ENCODE measurements around the gene VMP1. TPM values are rescaled to one million over a fixed set of nuclear protein-coding genes. Genes with fewer than 3 reads are reported as not detected.
A peak's percentile ranks its signal among the peaks of the same experiment; 100 is the strongest.

Gene VMP1
- polyA plus RNA-seq, 4 donors = 62.1 to 178 (median 97.2) TPM

DNA sequence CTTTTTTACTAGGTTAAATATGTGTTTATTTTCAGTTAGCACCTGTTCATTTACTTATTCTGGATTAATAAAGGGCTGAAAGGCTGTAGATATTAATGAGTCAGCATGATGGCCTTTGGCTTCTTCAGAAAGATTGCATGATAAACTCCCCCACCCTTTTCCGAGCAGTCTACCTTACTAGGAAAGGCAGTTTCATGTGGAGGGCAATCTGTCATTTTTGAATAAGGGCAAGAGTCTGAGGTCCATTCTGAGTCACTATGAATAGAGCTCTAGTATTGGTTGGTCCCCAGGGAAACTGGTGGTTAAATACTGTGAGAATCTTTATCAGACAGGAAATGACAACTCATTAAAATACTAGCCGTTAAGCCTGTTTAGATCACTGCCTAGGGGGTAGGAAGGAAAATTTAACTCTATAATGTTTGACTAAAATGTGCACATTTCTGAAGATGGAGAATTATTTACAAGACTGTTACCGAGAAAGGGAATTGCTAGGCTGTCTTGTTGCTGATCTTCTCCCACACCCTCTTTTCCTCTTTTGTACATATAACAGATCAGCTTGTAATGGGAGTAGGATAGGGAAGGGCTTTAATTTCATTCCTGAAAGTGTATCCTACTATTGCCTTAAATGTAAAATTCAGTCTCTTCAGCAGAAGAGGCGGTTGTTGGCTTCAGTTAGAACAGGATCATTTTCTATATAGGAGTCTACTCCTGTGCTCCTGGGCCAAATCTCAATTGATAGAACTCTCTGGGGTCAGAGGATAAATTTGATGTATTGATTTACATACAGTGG is 122.0 kb downstream of the VMP1 start:
- Histone ChIP-seq H3K4me1 (ENCODE audit: control insufficient read depth in 3 of 3, insufficient read depth in 2 of 3, low read depth in 1 of 3, low read length in 2 of 3) (peaks cover 2 to 50% (median 14%) of the 10 kb centered on the region in 3 donors), H3K27ac (ENCODE audit: low read depth in 1 of 3, low read length in 2 of 3) (peak overlapping the region; percentile 73 to 98 (median 94)), H3K27me3 (ENCODE audit: control insufficient read depth in 3 of 3, insufficient read depth in 3 of 3, low read length in 3 of 3) (no peaks in the 10 kb centered on the region), H3K9me3 (ENCODE audit: control insufficient read depth in 2 of 2, insufficient read depth in 1 of 2, low read depth in 1 of 2, low read length in 1 of 2) (no peaks in the 10 kb centered on the region), H3K4me3 (ENCODE audit: low read depth in 1 of 3, low read length in 3 of 3) (peak overlapping the region in 1 of 3 donors; percentile 9), H3K36me3 (ENCODE audit: control insufficient read depth in 3 of 3, insufficient read depth in 2 of 3, low read depth in 1 of 3, low read length in 3 of 3) (peaks cover 0 to 10% (median 2%) of the 10 kb centered on the region in 3 donors)
- WGBS, 3 donors = 4 to 7% (median 4%) methylated on average over 4 of the region's 4 CpGs
- DNase-seq = peak; percentile 95 to 99
- peak; percentile 64 for FAIRE-seq

DNA sequence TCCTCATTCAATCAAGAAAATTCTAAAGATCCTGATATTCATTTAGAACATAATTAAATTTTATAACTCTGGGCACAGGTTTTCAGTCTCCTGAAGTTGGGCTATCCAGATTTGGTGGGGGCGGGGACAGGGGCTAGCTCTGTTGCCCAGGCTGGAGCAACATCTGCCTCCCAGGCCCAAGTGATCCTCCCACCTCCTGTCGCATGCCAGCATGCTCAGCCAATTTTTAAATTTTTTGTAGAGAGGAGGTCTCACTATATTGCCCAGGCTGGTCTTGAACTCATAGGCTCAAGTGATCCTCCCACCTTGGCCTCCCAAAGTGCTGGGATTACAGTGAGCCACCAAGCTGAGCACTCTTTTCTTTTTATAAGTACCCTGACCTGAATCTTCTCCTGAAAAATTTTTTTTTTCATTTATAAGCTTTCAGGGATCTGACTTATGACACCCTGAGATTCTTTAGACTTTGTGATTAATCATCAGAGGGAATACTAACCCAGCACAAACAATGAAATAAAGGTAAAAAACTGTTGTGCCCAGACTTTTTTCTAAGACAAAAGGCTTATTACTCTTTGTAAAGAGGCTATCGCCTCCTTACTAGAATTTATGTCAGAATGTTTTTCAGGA is 122.7 kb downstream of the VMP1 start:
- DNase-seq (no peak), FAIRE-seq (no peak)
- H3K36me3 ChIP-seq (ENCODE audit: control insufficient read depth in 3 of 3, insufficient read depth in 2 of 3, low read depth in 1 of 3, low read length in 3 of 3) = peaks cover 0 to 15% (median 2%) of the 10 kb centered on the region in 3 donors
- peak overlapping the region; percentile 73 to 98 (median 94) for H3K27ac ChIP-seq (ENCODE audit: low read depth in 1 of 3, low read length in 2 of 3)
- no peaks in the 10 kb centered on the region for H3K9me3 ChIP-seq (ENCODE audit: control insufficient read depth in 2 of 2, insufficient read depth in 1 of 2, low read depth in 1 of 2, low read length in 1 of 2)
- H3K4me3 ChIP-seq (ENCODE audit: low read depth in 1 of 3, low read length in 3 of 3) = no peak overlapping the region
- no peaks in the 10 kb centered on the region for H3K27me3 ChIP-seq (ENCODE audit: control insufficient read depth in 3 of 3, insufficient read depth in 3 of 3, low read length in 3 of 3)
- 40 to 56% (median 44%) methylated on average over 3 of the region's 3 CpGs for WGBS, 3 donors
- peaks cover 2 to 52% (median 14%) of the 10 kb centered on the region in 3 donors for H3K4me1 ChIP-seq (ENCODE audit: control insufficient read depth in 3 of 3, insufficient read depth in 2 of 3, low read depth in 1 of 3, low read length in 2 of 3)

DNA sequence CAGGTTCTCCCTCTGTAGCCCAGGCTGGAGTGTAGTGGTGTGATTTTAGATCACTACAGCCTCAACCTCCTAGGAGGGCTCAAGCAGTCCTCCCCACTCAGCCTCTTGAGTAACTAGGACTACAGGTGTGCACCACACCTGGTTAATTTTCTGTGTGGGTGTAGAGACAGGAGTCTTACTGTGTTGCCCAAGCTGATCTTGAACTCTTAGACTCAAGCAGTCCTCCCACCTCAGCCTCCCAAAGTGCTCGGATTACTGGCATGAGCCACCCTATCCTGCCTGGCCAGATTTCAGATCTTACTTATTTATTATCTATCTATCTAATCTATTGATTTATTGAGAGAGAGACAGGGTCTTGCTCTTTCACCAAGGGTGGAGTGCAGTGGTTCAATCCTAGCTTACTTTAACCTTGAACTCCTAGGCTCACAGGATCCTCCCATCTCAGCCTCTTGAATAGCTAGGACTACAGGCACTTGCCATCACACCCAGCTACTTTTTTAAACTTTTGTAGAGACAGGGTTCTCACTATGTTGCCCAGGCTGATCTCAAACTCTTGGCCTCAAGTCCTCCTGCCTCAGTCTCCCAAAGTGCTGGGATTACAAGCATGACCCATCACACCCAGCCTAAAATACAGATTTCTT is 123.5 kb downstream of the VMP1 start:
- no peaks in the 10 kb centered on the region for H3K27me3 ChIP-seq (ENCODE audit: control insufficient read depth in 3 of 3, insufficient read depth in 3 of 3, low read length in 3 of 3)
- no peaks in the 10 kb centered on the region for H3K9me3 ChIP-seq (ENCODE audit: control insufficient read depth in 2 of 2, insufficient read depth in 1 of 2, low read depth in 1 of 2, low read length in 1 of 2)
- peak overlapping the region; percentile 53 to 94 (median 89) for H3K27ac ChIP-seq (ENCODE audit: low read depth in 1 of 3, low read length in 2 of 3)
- DNase-seq (peak; percentile 32 to 36), FAIRE-seq (no peak)
- WGBS, 3 donors = 11 to 67% (median 39%) methylated on average over 1 of the region's 1 CpG
- H3K4me3 ChIP-seq (ENCODE audit: low read depth in 1 of 3, low read length in 3 of 3) = no peak overlapping the region
- H3K4me1 ChIP-seq (ENCODE audit: control insufficient read depth in 3 of 3, insufficient read depth in 2 of 3, low read depth in 1 of 3, low read length in 2 of 3) = peaks cover 2 to 55% (median 14%) of the 10 kb centered on the region in 3 donors
- H3K36me3 ChIP-seq (ENCODE audit: control insufficient read depth in 3 of 3, insufficient read depth in 2 of 3, low read depth in 1 of 3, low read length in 3 of 3) = peaks cover 0 to 15% (median 2%) of the 10 kb centered on the region in 3 donors

DNA sequence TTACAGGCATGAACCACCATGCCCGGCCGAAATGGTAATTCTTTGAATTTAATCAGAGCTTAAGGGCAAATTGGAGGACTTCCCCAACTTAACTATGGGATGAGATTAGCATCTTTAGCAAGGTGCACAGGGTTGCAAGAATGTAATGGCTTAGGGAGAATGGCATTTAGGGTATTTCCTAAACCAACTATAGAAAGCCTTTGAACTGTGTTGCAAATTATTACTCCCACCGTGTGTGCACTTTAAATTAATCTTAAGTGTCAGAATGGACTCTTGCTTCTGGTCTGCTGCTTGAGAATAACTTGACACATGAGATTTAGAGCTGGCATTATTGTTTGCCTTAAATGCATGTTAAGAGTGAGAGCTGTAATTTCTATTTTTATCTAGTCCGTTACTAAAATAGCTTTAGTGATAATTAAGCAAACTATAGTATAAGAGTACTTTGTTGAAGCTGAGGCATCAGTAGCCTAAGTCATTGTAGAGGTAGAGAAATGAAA is 125.5 kb downstream of the VMP1 start:
- Histone ChIP-seq H3K27ac (ENCODE audit: low read depth in 1 of 3, low read length in 2 of 3) (peak overlapping the region in 1 of 3 donors; percentile 16), H3K4me1 (ENCODE audit: control insufficient read depth in 3 of 3, insufficient read depth in 2 of 3, low read depth in 1 of 3, low read length in 2 of 3) (peaks cover 5 to 57% (median 12%) of the 10 kb centered on the region in 3 donors), H3K36me3 (ENCODE audit: control insufficient read depth in 3 of 3, insufficient read depth in 2 of 3, low read depth in 1 of 3, low read length in 3 of 3) (peaks cover 0 to 15% (median 2%) of the 10 kb centered on the region in 3 donors), H3K27me3 (ENCODE audit: control insufficient read depth in 3 of 3, insufficient read depth in 3 of 3, low read length in 3 of 3) (no peaks in the 10 kb centered on the region), H3K4me3 (ENCODE audit: low read depth in 1 of 3, low read length in 3 of 3) (no peak overlapping the region), H3K9me3 (ENCODE audit: control insufficient read depth in 2 of 2, insufficient read depth in 1 of 2, low read depth in 1 of 2, low read length in 1 of 2) (no peaks in the 10 kb centered on the region)
- WGBS, 3 donors = 60 to 62% (median 60%) methylated on average over 4 of the region's 4 CpGs
- no peak for FAIRE-seq
- DNase-seq = no peak

DNA sequence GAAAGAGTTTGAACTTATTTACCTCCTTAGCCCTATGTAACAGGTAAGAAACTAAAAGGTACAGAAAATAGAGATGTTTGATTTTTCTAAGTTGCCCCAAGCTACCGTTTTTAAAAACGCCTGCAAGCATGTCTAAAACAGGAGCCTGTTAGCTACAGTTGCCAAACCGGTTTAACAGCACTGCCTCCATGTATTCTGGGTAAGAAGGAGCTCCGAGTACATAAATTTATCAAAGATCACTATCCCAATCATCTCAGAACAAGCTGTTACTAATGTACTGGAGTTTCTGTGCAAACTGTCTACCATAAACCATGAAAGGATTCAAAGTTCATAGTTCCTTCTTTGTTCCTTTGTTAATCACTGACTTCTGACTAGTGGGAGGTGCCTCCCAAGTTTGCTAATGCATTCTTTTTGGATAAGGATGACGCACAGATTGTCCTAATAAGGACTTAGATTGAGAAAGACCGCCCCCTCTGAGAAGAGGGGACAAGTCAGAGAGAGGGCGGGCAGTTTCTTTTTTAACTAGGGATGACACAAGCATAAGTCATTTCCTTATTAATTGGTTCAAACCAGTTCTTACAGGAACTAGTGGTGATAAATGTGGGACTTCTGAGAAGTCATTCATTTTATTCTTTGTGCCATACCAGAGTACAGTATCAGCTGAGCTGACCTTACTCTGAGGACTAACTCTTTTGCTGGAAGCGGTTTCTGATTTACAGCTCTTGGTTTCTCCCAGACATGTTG is 130.0 kb downstream of the VMP1 start:
- DNase-seq (peak; percentile 97 to 100), FAIRE-seq (peak; percentile 30)
- Histone ChIP-seq H3K9me3 (ENCODE audit: control insufficient read depth in 2 of 2, insufficient read depth in 1 of 2, low read depth in 1 of 2, low read length in 1 of 2) (no peaks in the 10 kb centered on the region), H3K36me3 (ENCODE audit: control insufficient read depth in 3 of 3, insufficient read depth in 2 of 3, low read depth in 1 of 3, low read length in 3 of 3) (peaks cover 4 to 11% (median 9%) of the 10 kb centered on the region in 3 donors), H3K4me3 (ENCODE audit: low read depth in 1 of 3, low read length in 3 of 3) (peak overlapping the region in 2 of 3 donors; percentile 72 to 85), H3K27ac (ENCODE audit: low read depth in 1 of 3, low read length in 2 of 3) (peak overlapping the region; percentile 96 to 99 (median 98)), H3K27me3 (ENCODE audit: control insufficient read depth in 3 of 3, insufficient read depth in 3 of 3, low read length in 3 of 3) (no peaks in the 10 kb centered on the region), H3K4me1 (ENCODE audit: control insufficient read depth in 3 of 3, insufficient read depth in 2 of 3, low read depth in 1 of 3, low read length in 2 of 3) (peaks cover 0 to 20% (median 3%) of the 10 kb centered on the region in 3 donors)
- 0 to 3% (median 2%) methylated on average over 8 of the region's 8 CpGs for WGBS, 3 donors

DNA sequence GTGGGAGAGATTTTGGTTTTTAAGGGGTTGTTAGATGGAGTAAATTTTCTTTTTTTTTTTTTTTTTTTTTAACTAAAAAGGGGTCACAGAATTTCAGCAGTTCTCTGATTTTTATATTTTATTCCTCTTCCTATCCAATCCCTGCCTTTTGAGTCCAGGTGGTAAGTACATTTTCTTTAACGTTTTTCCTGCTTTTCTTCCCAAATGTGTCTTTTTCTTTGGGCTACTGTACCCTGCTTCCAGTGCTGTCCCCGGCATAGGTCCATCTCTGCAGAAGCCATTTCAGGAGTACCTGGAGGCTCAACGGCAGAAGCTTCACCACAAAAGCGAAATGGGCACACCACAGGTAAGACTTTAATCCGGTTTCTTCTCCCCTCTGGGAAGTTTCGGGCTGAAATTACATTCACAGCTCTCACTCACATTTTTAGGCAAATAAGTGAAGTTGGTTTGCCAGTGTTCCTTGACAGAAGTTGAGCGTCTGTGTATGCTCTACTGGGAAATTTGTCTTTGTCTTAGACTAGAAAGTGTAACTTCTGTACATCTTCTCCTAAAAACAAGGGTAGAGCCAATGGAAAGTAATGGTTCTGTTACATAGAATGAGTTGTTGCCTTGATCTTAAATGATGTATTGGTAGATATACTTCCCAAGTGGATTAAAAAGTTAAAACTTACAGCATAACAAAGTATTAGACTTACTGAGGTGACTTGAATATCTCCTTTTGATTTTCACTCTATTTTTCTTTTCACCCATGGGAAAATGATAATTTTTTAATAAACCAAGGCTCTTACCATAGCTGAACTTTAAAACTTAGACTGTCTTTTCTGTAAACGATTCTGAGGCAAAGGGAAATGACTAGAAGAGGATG is 130.8 kb downstream of the VMP1 start:
- peaks cover 4 to 11% (median 9%) of the 10 kb centered on the region in 3 donors for H3K36me3 ChIP-seq (ENCODE audit: control insufficient read depth in 3 of 3, insufficient read depth in 2 of 3, low read depth in 1 of 3, low read length in 3 of 3)
- peak overlapping the region; percentile 72 to 85 (median 84) for H3K4me3 ChIP-seq (ENCODE audit: low read depth in 1 of 3, low read length in 3 of 3)
- no peaks in the 10 kb centered on the region for H3K9me3 ChIP-seq (ENCODE audit: control insufficient read depth in 2 of 2, insufficient read depth in 1 of 2, low read depth in 1 of 2, low read length in 1 of 2)
- WGBS, 3 donors = 2 to 5% (median 2%) methylated on average over 8 of the region's 8 CpGs
- DNase-seq (peak; percentile 50 to 65), FAIRE-seq (no peak)
- H3K4me1 ChIP-seq (ENCODE audit: control insufficient read depth in 3 of 3, insufficient read depth in 2 of 3, low read depth in 1 of 3, low read length in 2 of 3) = peaks cover 0 to 14% (median 3%) of the 10 kb centered on the region in 3 donors
- H3K27ac ChIP-seq (ENCODE audit: low read depth in 1 of 3, low read length in 2 of 3) = peak overlapping the region; percentile 96 to 99 (median 98)
- no peaks in the 10 kb centered on the region for H3K27me3 ChIP-seq (ENCODE audit: control insufficient read depth in 3 of 3, insufficient read depth in 3 of 3, low read length in 3 of 3)

DNA sequence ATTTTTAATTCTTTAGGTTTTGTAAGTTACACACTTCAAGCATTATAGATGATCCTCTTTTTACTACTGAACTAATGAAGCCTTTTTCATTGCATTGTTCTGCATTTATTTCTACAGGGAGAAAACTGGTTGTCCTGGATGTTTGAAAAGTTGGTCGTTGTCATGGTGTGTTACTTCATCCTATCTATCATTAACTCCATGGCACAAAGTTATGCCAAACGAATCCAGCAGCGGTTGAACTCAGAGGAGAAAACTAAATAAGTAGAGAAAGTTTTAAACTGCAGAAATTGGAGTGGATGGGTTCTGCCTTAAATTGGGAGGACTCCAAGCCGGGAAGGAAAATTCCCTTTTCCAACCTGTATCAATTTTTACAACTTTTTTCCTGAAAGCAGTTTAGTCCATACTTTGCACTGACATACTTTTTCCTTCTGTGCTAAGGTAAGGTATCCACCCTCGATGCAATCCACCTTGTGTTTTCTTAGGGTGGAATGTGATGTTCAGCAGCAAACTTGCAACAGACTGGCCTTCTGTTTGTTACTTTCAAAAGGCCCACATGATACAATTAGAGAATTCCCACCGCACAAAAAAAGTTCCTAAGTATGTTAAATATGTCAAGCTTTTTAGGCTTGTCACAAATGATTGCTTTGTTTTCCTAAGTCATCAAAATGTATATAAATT is 132.3 kb downstream of the VMP1 start:
- DNase-seq (peak; percentile 43 to 47), FAIRE-seq (no peak)
- 3 to 17% (median 6%) methylated on average over 6 of the region's 6 CpGs for WGBS, 3 donors
- H3K4me3 ChIP-seq (ENCODE audit: low read depth in 1 of 3, low read length in 3 of 3) = peak overlapping the region; percentile 51 to 85 (median 72)
- H3K36me3 ChIP-seq (ENCODE audit: control insufficient read depth in 3 of 3, insufficient read depth in 2 of 3, low read depth in 1 of 3, low read length in 3 of 3) = peaks cover 1 to 9% (median 3%) of the 10 kb centered on the region in 3 donors
- H3K4me1 ChIP-seq (ENCODE audit: control insufficient read depth in 3 of 3, insufficient read depth in 2 of 3, low read depth in 1 of 3, low read length in 2 of 3) = peaks cover 0 to 13% (median 3%) of the 10 kb centered on the region in 3 donors
- peak overlapping the region; percentile 96 to 99 (median 98) for H3K27ac ChIP-seq (ENCODE audit: low read depth in 1 of 3, low read length in 2 of 3)
- no peaks in the 10 kb centered on the region for H3K9me3 ChIP-seq (ENCODE audit: control insufficient read depth in 2 of 2, insufficient read depth in 1 of 2, low read depth in 1 of 2, low read length in 1 of 2)
- no peaks in the 10 kb centered on the region for H3K27me3 ChIP-seq (ENCODE audit: control insufficient read depth in 3 of 3, insufficient read depth in 3 of 3, low read length in 3 of 3)
